HEK293T (cell line): ENCODE results near the gene BTG4.

Source experiments
- CTCF ChIA-PET: fragments of 350-600 bp; formaldehyde crosslinking; extraction: SDS; loops from one replicate; lab custom pipeline; 2021; ENCODE audit warnings: antibody characterized with exemption, inconsistent platforms; lab: Yijun Ruan, JAX
- POLR2A ChIA-PET: fragments of 350-600 bp; formaldehyde crosslinking; extraction: SDS; loops from one replicate; lab custom pipeline; 2020; ENCODE audit warnings: antibody characterized with exemption, inconsistent platforms; lab: Yijun Ruan, JAX
- DNase-seq: peaks from one replicate; pipeline ENCODE4 v3.0.0; 2012; ENCODE audit warnings: mixed read lengths; ENCODE audit errors: extremely low spot score
- ARNT ChIP-seq: fragments of 450-650 bp; IDR thresholded peaks from 2 replicates; pipeline ENCODE4 v1.6.1; 2017; ENCODE audit warnings: mild to moderate bottlenecking
- BHLHE40 ChIP-seq: fragments of 450-650 bp; IDR thresholded peaks from 2 replicates; pipeline ENCODE4 v1.6.1; 2016; ENCODE audit warnings: mild to moderate bottlenecking, moderate library complexity, borderline replicate concordance
- CTBP1 ChIP-seq: fragments of 450-650 bp; IDR thresholded peaks from 2 replicates; pipeline ENCODE4 v1.6.1; 2016; ENCODE audit warnings: borderline replicate concordance
- ELF4 ChIP-seq: fragments of 450-650 bp; IDR thresholded peaks from 2 replicates; pipeline ENCODE4 v1.6.1; 2017; ENCODE audit warnings: antibody characterized with exemption
- FOXA1 ChIP-seq: fragments of 450-650 bp; IDR thresholded peaks from 2 replicates; pipeline ENCODE4 v1.6.1; 2016; ENCODE audit warnings: mild to moderate bottlenecking
- FOXK2 ChIP-seq: fragments of 450-650 bp; IDR thresholded peaks from 2 replicates; pipeline ENCODE4 v1.6.1; 2016; ENCODE audit warnings: mild to moderate bottlenecking
- FOXM1 ChIP-seq: fragments of 450-650 bp; IDR thresholded peaks from 2 replicates; pipeline ENCODE4 v1.6.1; 2017; ENCODE audit warnings: mild to moderate bottlenecking, borderline replicate concordance
- HDGF ChIP-seq: fragments of 450-650 bp; IDR thresholded peaks from 2 replicates; pipeline ENCODE4 v1.6.1; 2017; ENCODE audit warnings: antibody characterized with exemption, borderline replicate concordance
- L3MBTL2 ChIP-seq: fragments of 450-650 bp; conservative IDR thresholded peaks from 2 replicates; pipeline ENCODE4 v1.6.1; 2016; ENCODE audit warnings: mild to moderate bottlenecking
- LEF1 ChIP-seq: fragments of 450-650 bp; IDR thresholded peaks from 2 replicates; pipeline ENCODE4 v1.6.1; 2017; ENCODE audit warnings: mild to moderate bottlenecking, borderline replicate concordance
- NFRKB ChIP-seq: fragments of 450-650 bp; IDR thresholded peaks from 2 replicates; pipeline ENCODE4 v1.6.1; 2016; ENCODE audit warnings: mild to moderate bottlenecking, moderate library complexity
- SP1 ChIP-seq: fragments of 450-650 bp; IDR thresholded peaks from 2 replicates; pipeline ENCODE4 v1.6.1; 2017
- SUZ12 ChIP-seq: fragments of 450-650 bp; IDR thresholded peaks from 2 replicates; pipeline ENCODE4 v1.6.1; 2016; ENCODE audit warnings: mild to moderate bottlenecking
- TARDBP ChIP-seq: fragments of 450-650 bp; IDR thresholded peaks from 2 replicates; pipeline ENCODE4 v1.6.1; 2016
- ZNF384 ChIP-seq: fragments of 450-650 bp; IDR thresholded peaks from 2 replicates; pipeline ENCODE4 v1.6.1; 2016
- TF ChIP-seq, protein P1 (sequence below): fragments of 450-650 bp; IDR thresholded peaks from 2 replicates; pipeline ENCODE4 v1.6.1; 2016

BTG4 gene

DNA sequence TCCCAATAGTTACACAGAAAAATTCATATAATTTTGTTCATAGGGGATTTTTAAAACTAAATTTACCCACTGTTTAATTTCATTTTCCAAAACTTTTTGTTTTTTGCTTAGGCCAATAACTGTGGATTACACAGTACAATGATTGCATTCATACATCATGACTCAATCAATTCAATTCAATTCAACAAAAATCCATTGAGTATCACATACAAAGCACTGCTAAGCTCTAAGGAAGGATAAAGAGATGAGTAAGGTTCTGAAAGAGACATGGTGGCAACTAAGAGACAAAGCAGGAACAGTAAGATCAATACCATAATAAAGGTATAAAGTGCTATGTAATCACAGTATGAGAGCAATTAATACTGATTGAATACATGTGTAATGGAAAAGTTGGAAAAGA is 18.9 kb upstream of the BTG4 start:
- DNase-seq, result no peak
- TF ChIP-seq BHLHE40 (no peak), ELF4 (no peak), ZNF384 (no peak), LEF1 (no peak), CTBP1 (no peak), ARNT (no peak), FOXA1 (no peak), FOXK2 (no peak), SP1 (no peak), HDGF (no peak), NFRKB (no peak), SUZ12 (no peak), FOXM1 (no peak), L3MBTL2 (no peak), TARDBP (no peak)
- TF ChIP-seq, protein P1, sequence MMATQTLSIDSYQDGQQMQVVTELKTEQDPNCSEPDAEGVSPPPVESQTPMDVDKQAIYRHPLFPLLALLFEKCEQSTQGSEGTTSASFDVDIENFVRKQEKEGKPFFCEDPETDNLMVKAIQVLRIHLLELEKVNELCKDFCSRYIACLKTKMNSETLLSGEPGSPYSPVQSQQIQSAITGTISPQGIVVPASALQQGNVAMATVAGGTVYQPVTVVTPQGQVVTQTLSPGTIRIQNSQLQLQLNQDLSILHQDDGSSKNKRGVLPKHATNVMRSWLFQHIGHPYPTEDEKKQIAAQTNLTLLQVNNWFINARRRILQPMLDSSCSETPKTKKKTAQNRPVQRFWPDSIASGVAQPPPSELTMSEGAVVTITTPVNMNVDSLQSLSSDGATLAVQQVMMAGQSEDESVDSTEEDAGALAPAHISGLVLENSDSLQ, result no peak
- CTCF ChIA-PET, result no interaction called here
- POLR2A ChIA-PET, result interaction anchor here (0.6 kb wide), 1 partner anchor 9 kb away, joined by 3 read pairs; no protein-coding TSS in a partner anchor

DNA sequence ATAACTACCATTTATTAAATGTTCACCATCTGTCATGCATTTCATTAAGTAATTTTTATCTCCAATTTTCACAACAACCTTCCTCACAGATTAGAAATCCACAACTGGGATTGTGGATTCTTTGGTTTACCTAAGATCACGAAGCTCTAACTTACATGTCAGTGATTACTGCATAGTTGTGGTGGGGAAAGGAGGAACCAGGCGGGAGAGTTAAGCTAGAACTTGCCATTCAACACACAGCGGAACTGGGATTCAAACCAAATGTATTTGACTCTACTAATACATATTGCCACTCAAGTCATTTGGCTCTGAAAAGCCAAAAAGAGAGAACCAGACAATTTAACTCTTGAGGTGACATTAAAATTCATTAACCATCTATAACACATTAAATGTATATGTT is 17.9 kb upstream of the BTG4 start:
- ChIA-PET CTCF (no interaction called here), POLR2A (no interaction called here)
- TF ChIP-seq HDGF (no peak), ARNT (no peak), TARDBP (no peak), LEF1 (no peak), SUZ12 (no peak), L3MBTL2 (no peak), ZNF384 (no peak), FOXA1 (no peak), NFRKB (no peak), BHLHE40 (no peak), SP1 (no peak), FOXK2 (no peak), FOXM1 (no peak), ELF4 (no peak)
- TF ChIP-seq, protein P1, result no peak
- no peak for DNase-seq

DNA sequence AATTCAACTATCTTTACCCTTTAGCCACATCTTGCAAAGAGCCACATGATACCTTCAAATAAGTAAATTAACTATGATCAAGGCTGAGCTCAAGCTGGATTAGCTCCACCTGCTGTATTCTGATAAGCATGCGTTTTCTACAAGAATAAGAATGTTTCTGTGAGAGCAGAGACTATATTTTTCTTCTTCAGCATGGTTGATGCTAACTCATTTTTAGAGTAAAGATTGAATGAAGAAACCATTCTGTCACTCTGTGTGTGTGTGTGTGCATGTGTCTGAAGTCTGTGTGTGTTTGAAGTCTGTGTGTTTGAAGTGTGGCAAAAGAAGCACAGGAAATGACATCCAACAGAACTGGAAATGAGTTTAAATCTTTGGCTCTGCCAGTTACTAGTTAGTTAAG is 16.4 kb upstream of the BTG4 start:
- TF ChIP-seq ZNF384 (no peak), HDGF (no peak), BHLHE40 (no peak), L3MBTL2 (no peak), ARNT (no peak), ELF4 (no peak), FOXA1 (no peak), CTBP1 (no peak), FOXK2 (no peak)
- ChIA-PET POLR2A (no interaction called here), CTCF (no interaction called here)
- DNase-seq, result no peak

DNA sequence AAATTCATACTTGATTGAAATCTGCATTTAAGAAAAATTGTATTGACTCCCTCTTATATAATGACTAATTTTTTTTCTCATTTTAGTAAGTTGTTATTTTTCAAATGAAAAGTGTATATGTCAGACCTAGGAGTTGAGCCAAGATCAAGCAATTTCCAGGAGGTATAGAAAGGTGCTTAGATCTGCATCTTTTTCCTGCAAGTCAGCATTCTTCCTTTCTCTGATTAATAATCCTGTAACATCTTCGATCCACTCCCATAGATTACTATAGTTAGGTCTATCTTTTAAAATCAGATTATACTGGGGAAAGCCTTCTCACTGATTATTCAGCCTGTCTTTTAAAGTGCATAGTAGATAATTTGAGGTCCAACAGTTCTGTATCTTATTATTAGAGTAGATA is 15.1 kb upstream of the BTG4 start:
- DNase-seq, result no peak
- ChIA-PET CTCF (no interaction called here), POLR2A (no interaction called here)
- TF ChIP-seq TARDBP (no peak), SUZ12 (no peak), LEF1 (no peak), FOXK2 (no peak), HDGF (no peak), CTBP1 (no peak), FOXA1 (no peak), SP1 (no peak), ELF4 (no peak), ARNT (no peak), L3MBTL2 (no peak), FOXM1 (no peak), ZNF384 (no peak), BHLHE40 (no peak), NFRKB (no peak)
- TF ChIP-seq, protein P1, result no peak

DNA sequence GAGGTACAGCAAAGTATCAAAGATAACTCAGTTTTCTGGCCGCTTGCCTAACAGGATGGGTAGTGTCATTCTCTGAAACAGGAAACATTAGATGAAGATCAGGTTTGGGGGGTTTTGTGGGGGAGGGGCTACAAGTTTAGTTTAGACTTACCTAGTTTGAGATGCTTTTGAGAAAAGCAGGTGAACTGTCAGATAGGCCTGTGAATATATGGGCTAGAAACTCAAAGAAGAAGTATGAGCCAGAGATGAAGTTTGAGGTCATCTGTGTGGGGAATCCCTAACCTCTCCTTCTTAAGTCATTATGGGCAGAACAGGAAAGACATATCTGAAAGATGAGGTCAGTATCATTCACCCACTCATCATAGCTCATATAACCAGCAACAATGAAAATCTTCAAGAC is 14.3 kb upstream of the BTG4 start:
- CTCF ChIA-PET, result no interaction called here
- no peak for TF ChIP-seq SP1
- no peak for TF ChIP-seq FOXM1
- no peak for TF ChIP-seq FOXA1
- no peak for TF ChIP-seq L3MBTL2
- no peak for TF ChIP-seq NFRKB
- TF ChIP-seq ZNF384, result no peak
- TF ChIP-seq ELF4, result no peak
- no peak for TF ChIP-seq BHLHE40
- no peak for TF ChIP-seq SUZ12
- no peak for TF ChIP-seq LEF1
- TF ChIP-seq ARNT, result no peak
- no peak for TF ChIP-seq TARDBP
- TF ChIP-seq CTBP1, result no peak
- no peak for TF ChIP-seq FOXK2
- TF ChIP-seq, protein P1, result no peak
- no peak for TF ChIP-seq HDGF
- POLR2A ChIA-PET, result no interaction called here
- DNase-seq, result no peak
